Progenitor cell of endocrine pancreas (in vitro differentiated cells): ENCODE measurements around the gene MAP2K1. TPM values are rescaled to one million over a fixed set of nuclear protein-coding genes. Genes with fewer than 3 reads are reported as not detected.
A peak's percentile ranks its signal among the peaks of the same experiment; 100 is the strongest.

Experiments
- DNase-seq: peaks from one replicate; pipeline ENCODE4 v3.0.0; 2021; ENCODE audit warnings: low spot score; ENCODE audit not compliant: unreplicated experiment
- H3K27ac Mint-ChIP-seq: 2 replicates; pipeline ENCODE4 v1.8.0; 2021; ENCODE audit warnings: mild to moderate bottlenecking, moderate library complexity, mixed read lengths
- H3K27me3 Mint-ChIP-seq: 2 replicates; pipeline ENCODE4 v1.8.0; 2021; ENCODE audit warnings: mixed read lengths
- H3K36me3 Mint-ChIP-seq: 2 replicates; pipeline ENCODE4 v1.8.0; 2022; ENCODE audit warnings: mixed read lengths; ENCODE audit not compliant: insufficient read depth
- H3K4me1 Mint-ChIP-seq: 2 replicates; pipeline ENCODE4 v1.8.0; 2021; ENCODE audit warnings: low read depth, mixed read lengths
- H3K4me3 Mint-ChIP-seq: 2 replicates; pipeline ENCODE4 v1.8.0; 2021; ENCODE audit warnings: low read depth, mild to moderate bottlenecking, moderate library complexity, mixed read lengths
- H3K9me3 Mint-ChIP-seq: 2 replicates; pipeline ENCODE4 v1.8.0; 2021; ENCODE audit warnings: low read depth, mixed read lengths
- total RNA-seq: library from RNA; stranded (reverse); gene quantifications from 2 replicates; pipeline ENCODE4 v1.2.1, GENCODE V29; 2021
- TF ChIP-seq, protein P1 (sequence below): fragments of 200-600 bp; sonication (generic); IDR thresholded peaks from one replicate; pipeline ENCODE4 v1.5.0; 2021; ENCODE audit warnings: antibody characterized with exemption, mild to moderate bottlenecking; ENCODE audit not compliant: unreplicated experiment

The MAP2K1 gene
- total RNA-seq, 1 donor from 2014 or later: 28.6 TPM

- Mint-ChIP-seq H3K4me3 (no peak overlapping the region), H3K9me3 (no peaks in the 10 kb centered on the region), H3K36me3 (peaks cover 7% of the 10 kb centered on the region), H3K4me1 (peaks cover 21% of the 10 kb centered on the region), H3K27me3 (no peaks in the 10 kb centered on the region), H3K27ac (no peak overlapping the region)
- DNase-seq: no peak
- TF ChIP-seq, protein P1, sequence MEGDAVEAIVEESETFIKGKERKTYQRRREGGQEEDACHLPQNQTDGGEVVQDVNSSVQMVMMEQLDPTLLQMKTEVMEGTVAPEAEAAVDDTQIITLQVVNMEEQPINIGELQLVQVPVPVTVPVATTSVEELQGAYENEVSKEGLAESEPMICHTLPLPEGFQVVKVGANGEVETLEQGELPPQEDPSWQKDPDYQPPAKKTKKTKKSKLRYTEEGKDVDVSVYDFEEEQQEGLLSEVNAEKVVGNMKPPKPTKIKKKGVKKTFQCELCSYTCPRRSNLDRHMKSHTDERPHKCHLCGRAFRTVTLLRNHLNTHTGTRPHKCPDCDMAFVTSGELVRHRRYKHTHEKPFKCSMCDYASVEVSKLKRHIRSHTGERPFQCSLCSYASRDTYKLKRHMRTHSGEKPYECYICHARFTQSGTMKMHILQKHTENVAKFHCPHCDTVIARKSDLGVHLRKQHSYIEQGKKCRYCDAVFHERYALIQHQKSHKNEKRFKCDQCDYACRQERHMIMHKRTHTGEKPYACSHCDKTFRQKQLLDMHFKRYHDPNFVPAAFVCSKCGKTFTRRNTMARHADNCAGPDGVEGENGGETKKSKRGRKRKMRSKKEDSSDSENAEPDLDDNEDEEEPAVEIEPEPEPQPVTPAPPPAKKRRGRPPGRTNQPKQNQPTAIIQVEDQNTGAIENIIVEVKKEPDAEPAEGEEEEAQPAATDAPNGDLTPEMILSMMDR: no peak
Measured at GRCh38 chr15:66401130-66402021, 14.7 kb downstream of the MAP2K1 start.

DNA sequence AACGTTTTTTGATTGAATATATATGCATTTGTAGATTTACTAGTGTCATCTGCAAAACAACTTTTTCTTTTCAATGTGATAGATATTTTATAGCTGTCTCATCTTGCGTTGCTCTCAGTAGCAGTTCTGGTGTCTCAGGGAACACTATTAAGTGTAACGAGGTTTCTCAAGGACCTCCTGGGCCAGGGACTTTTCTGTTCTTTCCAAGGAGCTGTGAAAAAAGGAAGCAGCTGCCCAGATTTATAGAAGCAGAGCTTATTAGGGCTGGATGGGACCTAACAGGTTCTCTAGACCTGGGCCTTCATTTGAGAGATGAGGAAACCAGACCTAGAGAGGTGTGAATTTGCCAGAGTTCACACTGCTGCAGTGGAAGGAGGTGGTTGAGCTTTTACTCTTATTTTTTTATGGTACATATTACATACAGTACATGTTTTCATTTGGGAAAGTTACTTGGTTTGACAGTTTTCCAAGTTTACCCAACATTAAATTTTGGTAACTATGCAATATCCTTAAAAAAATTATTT lies 16.1 kb downstream of the MAP2K1 start:
- peaks cover 4% of the 10 kb centered on the region for H3K36me3 Mint-ChIP-seq
- DNase-seq: no peak
- H3K4me3 Mint-ChIP-seq: no peak overlapping the region
- no peaks in the 10 kb centered on the region for H3K9me3 Mint-ChIP-seq
- peaks cover 21% of the 10 kb centered on the region for H3K4me1 Mint-ChIP-seq
- no peak overlapping the region for H3K27ac Mint-ChIP-seq
- no peaks in the 10 kb centered on the region for H3K27me3 Mint-ChIP-seq
- TF ChIP-seq, protein P1: no peak

- Mint-ChIP-seq H3K36me3 (peaks cover 4% of the 10 kb centered on the region), H3K27me3 (no peaks in the 10 kb centered on the region), H3K9me3 (no peaks in the 10 kb centered on the region), H3K27ac (no peak overlapping the region), H3K4me3 (no peak overlapping the region), H3K4me1 (peaks cover 21% of the 10 kb centered on the region)
- no peak for DNase-seq
- TF ChIP-seq, protein P1: no peak
Measured at GRCh38 chr15:66403323-66403722, 16.6 kb downstream of the MAP2K1 start.

DNA sequence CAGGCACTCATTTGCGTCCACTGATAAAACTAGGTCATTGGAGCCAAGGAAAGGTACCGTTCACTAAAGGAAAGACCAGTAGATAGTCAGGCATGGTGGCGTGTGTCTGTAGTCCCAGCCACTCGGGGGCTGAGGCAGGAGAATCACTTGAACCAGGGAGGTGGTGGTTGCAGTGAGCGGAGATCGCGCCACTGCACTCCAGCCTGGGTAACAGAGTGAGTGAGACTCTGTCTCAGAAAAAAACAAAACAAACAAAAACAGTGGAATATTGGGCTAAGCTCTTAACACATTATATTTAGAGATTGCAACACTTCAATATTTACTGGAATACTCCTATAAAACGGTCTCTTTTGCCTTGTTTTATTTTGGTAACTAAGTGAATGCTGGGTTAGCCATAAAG lies 17.4 kb downstream of the MAP2K1 start:
- H3K27ac Mint-ChIP-seq: no peak overlapping the region
- TF ChIP-seq, protein P1: no peak
- no peaks in the 10 kb centered on the region for H3K9me3 Mint-ChIP-seq
- H3K4me1 Mint-ChIP-seq: peaks cover 21% of the 10 kb centered on the region
- H3K4me3 Mint-ChIP-seq: no peak overlapping the region
- no peaks in the 10 kb centered on the region for H3K27me3 Mint-ChIP-seq
- H3K36me3 Mint-ChIP-seq: peaks cover 4% of the 10 kb centered on the region
- no peak for DNase-seq

GRCh38 chr15:66404532-66404931 lies 17.8 kb downstream of the MAP2K1 start:
- Mint-ChIP-seq H3K36me3 (peaks cover 4% of the 10 kb centered on the region), H3K9me3 (no peaks in the 10 kb centered on the region), H3K27ac (peak overlapping the region; percentile 23), H3K27me3 (no peaks in the 10 kb centered on the region), H3K4me3 (no peak overlapping the region), H3K4me1 (peaks cover 21% of the 10 kb centered on the region)
- TF ChIP-seq, protein P1: peak; percentile 48
- DNase-seq: no peak
